Measurements from ENCODE around the gene CCDC28B. TPM values are rescaled to one million over a fixed set of nuclear protein-coding genes. Genes with fewer than 3 reads are reported as not detected.

CCDC28B gene
- total and polyA plus RNA-seq, 2 of the 13 experiments (the other 11 are each of a cell fraction or from before 2014, with no cell fraction given), result 2.6 to 3.5 TPM

DNA sequence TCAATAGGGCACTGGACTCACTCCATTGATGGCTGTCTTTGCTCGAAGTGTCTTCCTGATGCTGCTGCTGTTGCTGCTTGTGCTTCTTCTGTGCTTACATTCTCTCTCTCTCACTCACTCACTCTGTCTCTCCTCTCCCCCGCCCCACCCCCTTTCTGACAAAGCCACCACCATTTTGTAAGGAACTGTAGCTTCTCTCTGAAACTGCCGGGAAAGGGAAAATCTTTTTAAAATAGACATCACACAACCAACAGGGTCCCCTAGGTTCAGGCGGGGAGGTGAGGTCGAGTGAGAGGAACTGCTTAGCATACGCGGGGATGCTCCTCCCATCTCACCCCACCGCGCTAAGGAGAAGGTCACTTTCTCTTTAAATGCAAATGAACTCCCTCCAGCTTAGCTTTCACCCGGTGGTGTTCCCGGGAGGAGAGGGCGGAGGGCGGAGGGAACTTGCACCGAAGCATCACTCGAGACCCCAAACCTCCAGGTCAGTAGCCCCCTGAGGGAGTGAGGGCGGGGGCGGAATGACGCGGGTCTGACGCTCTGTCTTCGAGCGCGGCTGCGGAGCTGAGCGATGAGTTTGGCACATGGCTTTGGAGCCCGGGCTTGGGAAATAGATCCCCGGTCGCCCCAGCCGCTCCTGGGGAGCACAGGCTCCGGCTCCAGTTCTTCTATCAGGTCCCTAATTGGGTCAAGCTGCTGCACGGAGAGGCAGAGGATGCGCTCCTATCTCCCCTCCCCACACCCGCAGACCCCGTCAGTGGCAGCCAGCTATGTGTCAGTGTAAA is at the start of gene CCDC28B (continued):
- TF ChIP-seq, protein P1, sequence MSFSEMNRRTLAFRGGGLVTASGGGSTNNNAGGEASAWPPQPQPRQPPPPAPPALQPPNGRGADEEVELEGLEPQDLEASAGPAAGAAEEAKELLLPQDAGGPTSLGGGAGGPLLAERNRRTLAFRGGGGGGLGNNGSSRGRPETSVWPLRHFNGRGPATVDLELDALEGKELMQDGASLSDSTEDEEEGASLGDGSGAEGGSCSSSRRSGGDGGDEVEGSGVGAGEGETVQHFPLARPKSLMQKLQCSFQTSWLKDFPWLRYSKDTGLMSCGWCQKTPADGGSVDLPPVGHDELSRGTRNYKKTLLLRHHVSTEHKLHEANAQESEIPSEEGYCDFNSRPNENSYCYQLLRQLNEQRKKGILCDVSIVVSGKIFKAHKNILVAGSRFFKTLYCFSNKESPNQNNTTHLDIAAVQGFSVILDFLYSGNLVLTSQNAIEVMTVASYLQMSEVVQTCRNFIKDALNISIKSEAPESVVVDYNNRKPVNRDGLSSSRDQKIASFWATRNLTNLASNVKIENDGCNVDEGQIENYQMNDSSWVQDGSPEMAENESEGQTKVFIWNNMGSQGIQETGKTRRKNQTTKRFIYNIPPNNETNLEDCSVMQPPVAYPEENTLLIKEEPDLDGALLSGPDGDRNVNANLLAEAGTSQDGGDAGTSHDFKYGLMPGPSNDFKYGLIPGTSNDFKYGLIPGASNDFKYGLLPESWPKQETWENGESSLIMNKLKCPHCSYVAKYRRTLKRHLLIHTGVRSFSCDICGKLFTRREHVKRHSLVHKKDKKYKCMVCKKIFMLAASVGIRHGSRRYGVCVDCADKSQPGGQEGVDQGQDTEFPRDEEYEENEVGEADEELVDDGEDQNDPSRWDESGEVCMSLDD (CRISPR knock-in tag; IDR thresholded peaks at IDR 0.05; ENCODE audit: borderline replicate concordance), result no peak

DNA sequence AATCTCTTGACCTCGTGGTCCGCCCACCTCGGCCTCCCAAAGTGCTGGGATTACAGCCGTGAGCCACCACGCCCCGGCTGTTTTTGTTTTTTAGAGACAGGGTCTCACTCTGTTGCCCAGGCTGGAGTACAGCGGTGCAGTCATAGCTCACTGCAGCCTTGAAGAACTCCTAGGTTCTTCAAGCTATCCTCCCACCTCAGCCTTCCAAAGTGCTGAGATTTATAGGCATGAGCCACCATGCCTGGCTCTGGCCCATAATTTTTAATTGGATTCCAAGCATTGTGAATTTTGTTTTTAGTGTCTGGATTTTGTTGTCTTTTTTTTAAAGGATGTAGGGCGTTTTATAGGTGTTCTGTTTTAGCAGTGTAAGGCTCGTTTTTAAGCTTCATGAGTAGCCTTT is 49.5 kb upstream of the CCDC28B start:
- no peaks in the 10 kb centered on the region for H3K27me3 ChIP-seq (ENCODE audit: control insufficient read depth in 1 of 2, insufficient read depth in 2 of 2, low read length in 2 of 2)
- H3K9ac ChIP-seq (ENCODE audit: insufficient read depth, low read depth, low read length), result no peak overlapping the region
- no peak overlapping the region for H3K4me2 ChIP-seq (ENCODE audit: low read depth, low read length)
- H3K79me2 ChIP-seq (ENCODE audit: insufficient read depth, low read length), result peaks cover 57% of the 10 kb centered on the region
- no peaks in the 10 kb centered on the region for H3K9me3 ChIP-seq (ENCODE audit: low read length)
- 0 out of 2 replicates have a peak, but pooled peaks cover 8% of the 10 kb centered on the region for H4K20me1 ChIP-seq (ENCODE audit: insufficient read depth, low read length)
- no peak for ATAC-seq
- H2AFZ ChIP-seq (ENCODE audit: low read length), result no peak overlapping the region
- WGBS (ENCODE audit: low lambda C conversion rate), result 92% methylated on average over 9 of the region's 9 CpGs
- peaks cover under 1 to 7% of the 10 kb centered on the region in 2 experiments; a peak in 3 of 5 replicates for H3K36me3 ChIP-seq (replicated peaks in 1 of 2; ENCODE audit: control insufficient read depth in 1 of 2, insufficient read depth in 2 of 2, low read length in 2 of 2)
- ChIA-PET POLR2A (interaction anchor here (1.0 kb wide), 1 partner anchor 29 kb away, joined by 3 read pairs; the partner anchor contains the start of gene TXLNA), CTCF (ENCODE audit: low intra/inter-chr PET ratio, low total read pairs) (no interaction called here)
- FAIRE-seq, result no peak
- H3K4me1 ChIP-seq (ENCODE audit: insufficient read depth, low read length), result no peaks in the 10 kb centered on the region
- in situ Hi-C loops (cut with HindIII; ENCODE audit: extremely low pct_ligation_motif_present, low pct_unique_long_range_greater_than_20kb), result no loop called here
- intact Hi-C loops (cut with micrococcal nuclease; ENCODE audit: unreplicated experiment), result no loop called here
- no peak overlapping the region for H3K4me3 ChIP-seq (replicated peaks in 1 of 3; ENCODE audit: insufficient read depth in 1 of 3, low read depth in 2 of 3, low read length in 3 of 3)
- H3K27ac ChIP-seq (ENCODE audit: extremely low read length, insufficient read depth, low read length), result no peak overlapping the region
- no peak for DNase-seq (ENCODE audit: low spot score)
- no TSS peak for BruUV-seq (replicated peaks)
- TF ChIP-seq, protein P2, sequence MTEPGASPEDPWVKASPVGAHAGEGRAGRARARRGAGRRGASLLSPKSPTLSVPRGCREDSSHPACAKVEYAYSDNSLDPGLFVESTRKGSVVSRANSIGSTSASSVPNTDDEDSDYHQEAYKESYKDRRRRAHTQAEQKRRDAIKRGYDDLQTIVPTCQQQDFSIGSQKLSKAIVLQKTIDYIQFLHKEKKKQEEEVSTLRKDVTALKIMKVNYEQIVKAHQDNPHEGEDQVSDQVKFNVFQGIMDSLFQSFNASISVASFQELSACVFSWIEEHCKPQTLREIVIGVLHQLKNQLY (CRISPR knock-in tag; IDR thresholded peaks at IDR 0.05), result no peak
- TF ChIP-seq SMAD1 (CRISPR knock-in tag; IDR thresholded peaks at IDR 0.05; ENCODE audit: borderline replicate concordance, low read depth), result no peak
- no peak for TF ChIP-seq MEF2D (CRISPR knock-in tag; IDR thresholded peaks at IDR 0.05)
- no peak for TF ChIP-seq ZNF839 (CRISPR knock-in tag; IDR thresholded peaks at IDR 0.05; ENCODE audit: borderline replicate concordance)
- TF ChIP-seq ZNF33B (CRISPR knock-in tag; IDR thresholded peaks at IDR 0.05), result no peak
- TF ChIP-seq, protein P3, sequence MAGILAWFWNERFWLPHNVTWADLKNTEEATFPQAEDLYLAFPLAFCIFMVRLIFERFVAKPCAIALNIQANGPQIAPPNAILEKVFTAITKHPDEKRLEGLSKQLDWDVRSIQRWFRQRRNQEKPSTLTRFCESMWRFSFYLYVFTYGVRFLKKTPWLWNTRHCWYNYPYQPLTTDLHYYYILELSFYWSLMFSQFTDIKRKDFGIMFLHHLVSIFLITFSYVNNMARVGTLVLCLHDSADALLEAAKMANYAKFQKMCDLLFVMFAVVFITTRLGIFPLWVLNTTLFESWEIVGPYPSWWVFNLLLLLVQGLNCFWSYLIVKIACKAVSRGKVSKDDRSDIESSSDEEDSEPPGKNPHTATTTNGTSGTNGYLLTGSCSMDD (CRISPR knock-in tag; IDR thresholded peaks at IDR 0.05), result no peak
- no peak for TF ChIP-seq ZNF616 (CRISPR knock-in tag; IDR thresholded peaks at IDR 0.05; ENCODE audit: low read depth)
- no peak for TF ChIP-seq ZNF383 (CRISPR knock-in tag; IDR thresholded peaks at IDR 0.05; ENCODE audit: borderline replicate concordance)
- no peak for TF ChIP-seq ZC3H4 (CRISPR knock-in tag; IDR thresholded peaks at IDR 0.05; ENCODE audit: borderline replicate concordance)
- TF ChIP-seq, protein P4, sequence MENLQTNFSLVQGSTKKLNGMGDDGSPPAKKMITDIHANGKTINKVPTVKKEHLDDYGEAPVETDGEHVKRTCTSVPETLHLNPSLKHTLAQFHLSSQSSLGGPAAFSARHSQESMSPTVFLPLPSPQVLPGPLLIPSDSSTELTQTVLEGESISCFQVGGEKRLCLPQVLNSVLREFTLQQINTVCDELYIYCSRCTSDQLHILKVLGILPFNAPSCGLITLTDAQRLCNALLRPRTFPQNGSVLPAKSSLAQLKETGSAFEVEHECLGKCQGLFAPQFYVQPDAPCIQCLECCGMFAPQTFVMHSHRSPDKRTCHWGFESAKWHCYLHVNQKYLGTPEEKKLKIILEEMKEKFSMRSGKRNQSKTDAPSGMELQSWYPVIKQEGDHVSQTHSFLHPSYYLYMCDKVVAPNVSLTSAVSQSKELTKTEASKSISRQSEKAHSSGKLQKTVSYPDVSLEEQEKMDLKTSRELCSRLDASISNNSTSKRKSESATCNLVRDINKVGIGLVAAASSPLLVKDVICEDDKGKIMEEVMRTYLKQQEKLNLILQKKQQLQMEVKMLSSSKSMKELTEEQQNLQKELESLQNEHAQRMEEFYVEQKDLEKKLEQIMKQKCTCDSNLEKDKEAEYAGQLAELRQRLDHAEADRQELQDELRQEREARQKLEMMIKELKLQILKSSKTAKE (CRISPR knock-in tag; IDR thresholded peaks at IDR 0.05; ENCODE audit: borderline replicate concordance), result no peak
- TF ChIP-seq, protein P5, sequence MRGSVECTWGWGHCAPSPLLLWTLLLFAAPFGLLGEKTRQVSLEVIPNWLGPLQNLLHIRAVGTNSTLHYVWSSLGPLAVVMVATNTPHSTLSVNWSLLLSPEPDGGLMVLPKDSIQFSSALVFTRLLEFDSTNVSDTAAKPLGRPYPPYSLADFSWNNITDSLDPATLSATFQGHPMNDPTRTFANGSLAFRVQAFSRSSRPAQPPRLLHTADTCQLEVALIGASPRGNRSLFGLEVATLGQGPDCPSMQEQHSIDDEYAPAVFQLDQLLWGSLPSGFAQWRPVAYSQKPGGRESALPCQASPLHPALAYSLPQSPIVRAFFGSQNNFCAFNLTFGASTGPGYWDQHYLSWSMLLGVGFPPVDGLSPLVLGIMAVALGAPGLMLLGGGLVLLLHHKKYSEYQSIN (CRISPR knock-in tag; IDR thresholded peaks at IDR 0.05; ENCODE audit: borderline replicate concordance), result no peak
- TF ChIP-seq SNAI1 (CRISPR knock-in tag; IDR thresholded peaks at IDR 0.05; ENCODE audit: borderline replicate concordance), result no peak
